ENCODE measurements around the gene TMEM69. TPM values are rescaled to one million over a fixed set of nuclear protein-coding genes. Genes with fewer than 3 reads are reported as not detected.
"Not testable (repeated sequence)": the region's sequence is repeated elsewhere in the genome, so short reads cannot be mapped to it uniquely, and the experiment has no call there.

The TMEM69 gene
- total and polyA plus RNA-seq, 2 experiments from 2014 or later: 31.3 to 69.7 TPM

GRCh38 chr1:45686288-45687013 lies 1.5 kb upstream of the TMEM69 start, which contains the start of gene GPBP1L1:
Gene GPBP1L1, minus strand, starts transcription at chr1:45686533. Its CDS starts 27,446 bp downstream, at chr1:45659087.
- H3K4me1 ChIP-seq (ENCODE audit: low read depth): peaks cover 17% of the 10 kb centered on the region
- peak within 1 kb of the TSS; percentile 88 for H3K4me3 ChIP-seq
- no peaks in the 10 kb centered on the region for H3K27me3 ChIP-seq
- peak within 1 kb of the TSS; percentile 97 for H3K27ac ChIP-seq
- H3K9me3 ChIP-seq (ENCODE audit: low read depth): no peaks in the 10 kb centered on the region
- TF ChIP-seq, protein P1, sequence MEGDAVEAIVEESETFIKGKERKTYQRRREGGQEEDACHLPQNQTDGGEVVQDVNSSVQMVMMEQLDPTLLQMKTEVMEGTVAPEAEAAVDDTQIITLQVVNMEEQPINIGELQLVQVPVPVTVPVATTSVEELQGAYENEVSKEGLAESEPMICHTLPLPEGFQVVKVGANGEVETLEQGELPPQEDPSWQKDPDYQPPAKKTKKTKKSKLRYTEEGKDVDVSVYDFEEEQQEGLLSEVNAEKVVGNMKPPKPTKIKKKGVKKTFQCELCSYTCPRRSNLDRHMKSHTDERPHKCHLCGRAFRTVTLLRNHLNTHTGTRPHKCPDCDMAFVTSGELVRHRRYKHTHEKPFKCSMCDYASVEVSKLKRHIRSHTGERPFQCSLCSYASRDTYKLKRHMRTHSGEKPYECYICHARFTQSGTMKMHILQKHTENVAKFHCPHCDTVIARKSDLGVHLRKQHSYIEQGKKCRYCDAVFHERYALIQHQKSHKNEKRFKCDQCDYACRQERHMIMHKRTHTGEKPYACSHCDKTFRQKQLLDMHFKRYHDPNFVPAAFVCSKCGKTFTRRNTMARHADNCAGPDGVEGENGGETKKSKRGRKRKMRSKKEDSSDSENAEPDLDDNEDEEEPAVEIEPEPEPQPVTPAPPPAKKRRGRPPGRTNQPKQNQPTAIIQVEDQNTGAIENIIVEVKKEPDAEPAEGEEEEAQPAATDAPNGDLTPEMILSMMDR (IDR thresholded peaks at IDR 0.05; ENCODE audit: low read depth, low read length): no peak
- peak; percentile 99 for DNase-seq (ENCODE audit: low read depth in 1 of 2, low spot score in 1 of 2)
- H3K36me3 ChIP-seq: no peaks in the 10 kb centered on the region

DNA sequence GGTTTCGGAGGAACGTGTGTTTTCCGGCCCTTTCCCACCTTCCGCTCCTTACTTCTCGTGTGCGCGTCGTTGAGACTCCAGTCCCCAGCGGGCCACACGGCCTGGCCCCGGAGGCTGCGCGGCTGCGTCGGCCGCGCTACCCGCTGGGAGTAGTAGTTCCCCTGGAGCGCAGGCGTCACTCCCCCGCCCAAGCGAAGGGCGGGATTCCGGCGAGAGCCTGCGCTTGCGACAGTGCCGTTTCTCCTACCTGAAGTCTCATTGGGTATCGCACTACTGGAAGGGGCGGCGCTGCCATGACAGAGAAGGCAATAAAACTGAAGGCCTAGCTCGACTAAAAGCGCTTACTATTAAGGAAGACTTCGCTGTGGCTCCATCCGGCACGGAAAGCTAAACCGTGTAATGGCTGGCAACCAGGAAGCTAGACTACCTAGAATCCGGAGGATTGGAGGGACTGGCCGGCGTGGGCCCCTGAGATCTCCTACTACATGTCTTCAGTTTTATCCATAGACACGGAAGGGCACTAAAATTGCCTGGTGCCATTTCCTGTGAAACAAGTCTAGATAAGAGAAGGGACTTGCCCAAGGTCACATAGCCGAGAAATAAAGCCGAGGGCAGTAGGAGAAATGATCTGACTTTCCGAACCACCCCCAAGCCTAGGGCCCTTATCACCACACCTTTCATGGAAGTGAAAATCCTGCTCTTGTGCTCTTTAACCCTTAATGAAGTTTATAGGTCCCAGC lies 797 bp upstream of the TMEM69 start:
- peaks cover 12% of the 10 kb centered on the region for H3K4me1 ChIP-seq (ENCODE audit: low read depth)
- DNase-seq (ENCODE audit: low read depth in 1 of 2, low spot score in 1 of 2): peak; percentile 98 to 99
- H3K27me3 ChIP-seq: no peaks in the 10 kb centered on the region
- H3K4me3 ChIP-seq: peak overlapping the region; percentile 88
- no peaks in the 10 kb centered on the region for H3K36me3 ChIP-seq
- TF ChIP-seq, protein P1 (IDR thresholded peaks at IDR 0.05; ENCODE audit: low read depth, low read length): no peak
- H3K27ac ChIP-seq: peak overlapping the region; percentile 97
- no peaks in the 10 kb centered on the region for H3K9me3 ChIP-seq (ENCODE audit: low read depth)

- H3K27ac ChIP-seq; DNase-seq (ENCODE audit: low read depth in 1 of 2, low spot score in 1 of 2); H3K4me3 ChIP-seq; H3K27me3 ChIP-seq; H3K4me1 ChIP-seq (ENCODE audit: low read depth); H3K9me3 ChIP-seq (ENCODE audit: low read depth); H3K36me3 ChIP-seq: not testable (repeated sequence)
These were observed 5.8 kb downstream of the TMEM69 start for GRCh38 chr1:45693811-45694210.

DNA sequence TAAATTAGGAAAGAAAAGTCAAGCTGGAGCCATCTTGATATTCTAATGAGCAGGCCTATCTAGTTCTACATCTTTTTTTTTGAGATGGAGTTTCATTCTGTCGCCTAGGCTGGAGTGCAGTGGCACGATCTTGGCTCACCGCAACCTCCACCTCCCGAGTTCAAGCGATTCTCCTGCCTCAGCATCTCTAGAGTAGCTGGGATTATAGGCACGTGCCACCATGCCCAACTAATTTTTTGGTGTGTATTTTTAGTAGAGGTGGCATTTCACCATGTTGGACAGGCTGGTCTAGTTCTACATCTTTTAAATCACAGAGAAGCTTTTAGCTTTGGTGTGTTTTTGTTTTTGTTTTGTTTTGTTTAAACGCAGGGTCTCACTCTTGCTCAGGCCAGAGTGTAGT lies 6.8 kb downstream of the TMEM69 start:
- no peak for DNase-seq (ENCODE audit: low read depth in 1 of 2, low spot score in 1 of 2)
- no peaks in the 10 kb centered on the region for H3K27me3 ChIP-seq
- H3K4me1 ChIP-seq (ENCODE audit: low read depth): no peaks in the 10 kb centered on the region
- TF ChIP-seq, protein P1 (IDR thresholded peaks at IDR 0.05; ENCODE audit: low read depth, low read length): no peak
- peak overlapping the region; percentile 34 for H3K27ac ChIP-seq
- peaks cover 11% of the 10 kb centered on the region for H3K36me3 ChIP-seq
- no peaks in the 10 kb centered on the region for H3K9me3 ChIP-seq (ENCODE audit: low read depth)
- no peak overlapping the region for H3K4me3 ChIP-seq

DNA sequence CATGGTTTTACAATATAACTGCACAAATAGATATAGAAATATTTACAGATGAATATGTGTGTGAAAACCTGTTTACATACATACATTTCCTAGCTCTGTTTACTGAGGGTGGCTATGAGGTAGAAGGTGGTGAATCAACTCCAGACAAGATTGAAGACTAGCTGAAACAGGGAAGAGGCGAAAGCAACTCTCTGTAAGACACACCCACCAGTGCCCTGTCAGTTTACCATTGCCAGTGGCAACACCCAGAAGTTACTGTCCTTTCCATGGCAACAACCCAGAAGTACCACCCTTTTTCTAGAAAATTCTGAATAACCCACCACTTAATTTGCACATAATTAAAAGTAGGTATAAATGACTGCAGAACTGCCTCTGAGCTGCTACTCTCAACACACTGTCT lies 16.7 kb downstream of the TMEM69 start:
- H3K27me3 ChIP-seq: no peaks in the 10 kb centered on the region
- no peaks in the 10 kb centered on the region for H3K36me3 ChIP-seq
- H3K4me1 ChIP-seq (ENCODE audit: low read depth): no peaks in the 10 kb centered on the region
- no peaks in the 10 kb centered on the region for H3K9me3 ChIP-seq (ENCODE audit: low read depth)
- H3K27ac ChIP-seq: no peak overlapping the region
- TF ChIP-seq, protein P1 (IDR thresholded peaks at IDR 0.05; ENCODE audit: low read depth, low read length): no peak
- no peak for DNase-seq (ENCODE audit: low read depth in 1 of 2, low spot score in 1 of 2)
- H3K4me3 ChIP-seq: no peak overlapping the region

DNA sequence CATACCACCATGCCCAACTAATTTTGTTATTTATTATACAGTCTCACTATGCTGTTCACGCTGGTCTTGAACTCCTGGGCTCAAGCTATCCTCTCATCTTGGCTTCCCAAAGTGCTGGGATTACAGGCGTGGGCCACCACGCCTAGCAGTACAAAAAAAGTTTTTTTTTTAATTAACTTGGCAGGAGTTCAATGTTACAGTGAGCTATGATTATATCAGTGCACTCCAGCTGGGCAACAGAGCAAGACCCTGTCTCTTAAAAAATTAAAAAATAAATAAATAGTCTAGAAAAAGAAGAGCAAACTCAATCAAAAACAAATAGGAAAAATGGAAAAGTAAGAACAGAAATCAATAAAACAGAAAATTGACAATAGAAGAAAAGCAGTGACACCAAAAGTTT lies 25.7 kb downstream of the TMEM69 start:
- TF ChIP-seq, protein P1 (IDR thresholded peaks at IDR 0.05; ENCODE audit: low read depth, low read length): no peak
- Histone ChIP-seq H3K4me1 (ENCODE audit: low read depth) (no peaks in the 10 kb centered on the region), H3K9me3 (ENCODE audit: low read depth) (no peaks in the 10 kb centered on the region), H3K27ac (no peak overlapping the region), H3K36me3 (peaks cover 11% of the 10 kb centered on the region), H3K27me3 (no peaks in the 10 kb centered on the region), H3K4me3 (no peak overlapping the region)
- DNase-seq (ENCODE audit: low read depth in 1 of 2, low spot score in 1 of 2): no peak
